AG10803 (cell line): ENCODE results near the gene SLC43A3.
"Not testable (repeated sequence)": the region's sequence is repeated elsewhere in the genome, so short reads cannot be mapped to it uniquely, and the experiment has no call there.

ENCODE experiments used
- DNase-seq: peaks from one replicate; pipeline ENCODE4 v3.0.0; 2010; ENCODE audit warnings: low read depth
- H3K4me3 ChIP-seq: 2 replicates; pipeline ENCODE4 v1.5.1; 2011; ENCODE audit warnings: mild to moderate bottlenecking, low read length, control low read depth
- CTCF ChIP-seq: conservative IDR thresholded peaks from 2 replicates; pipeline ENCODE4 v1.5.1; 2011; ENCODE audit warnings: mild to moderate bottlenecking, low read length, control low read depth, inconsistent platforms

SLC43A3 gene

GRCh38 chr11:57446055-57446454 is 19.1 kb upstream of the SLC43A3 start:
- no peak overlapping the region for H3K4me3 ChIP-seq
- TF ChIP-seq CTCF: no peak
- DNase-seq: no peak

- not testable (repeated sequence) for DNase-seq, H3K4me3 ChIP-seq
Observed at GRCh38 chr11:57445122-57445394, 18.1 kb upstream of the SLC43A3 start.

GRCh38 chr11:57444362-57445121 is 17.6 kb upstream of the SLC43A3 start:
- no peak for DNase-seq
- TF ChIP-seq CTCF: no peak
- H3K4me3 ChIP-seq: no peak overlapping the region

- no peak overlapping the region for H3K4me3 ChIP-seq
- TF ChIP-seq CTCF: no peak
- DNase-seq: no peak
Observed at GRCh38 chr11:57440744-57441414, 14.0 kb upstream of the SLC43A3 start.

- H3K4me3 ChIP-seq: no peak overlapping the region
- no peak for TF ChIP-seq CTCF
- no peak for DNase-seq
Observed at GRCh38 chr11:57439786-57440185, 12.9 kb upstream of the SLC43A3 start.

- no peak for DNase-seq
- no peak for TF ChIP-seq CTCF
Observed at GRCh38 chr11:57438345-57439285, 11.7 kb upstream of the SLC43A3 start.

GRCh38 chr11:57436031-57436430 is 9.1 kb upstream of the SLC43A3 start:
- TF ChIP-seq CTCF: no peak
- H3K4me3 ChIP-seq: no peak overlapping the region
- DNase-seq: no peak

More at GRCh38 chr11:57438345-57439285, 11.7 kb upstream of the SLC43A3 start:
- no peak overlapping the region for H3K4me3 ChIP-seq
